ENCODE data around the gene ANTXR1.

Gene ANTXR1

DNA sequence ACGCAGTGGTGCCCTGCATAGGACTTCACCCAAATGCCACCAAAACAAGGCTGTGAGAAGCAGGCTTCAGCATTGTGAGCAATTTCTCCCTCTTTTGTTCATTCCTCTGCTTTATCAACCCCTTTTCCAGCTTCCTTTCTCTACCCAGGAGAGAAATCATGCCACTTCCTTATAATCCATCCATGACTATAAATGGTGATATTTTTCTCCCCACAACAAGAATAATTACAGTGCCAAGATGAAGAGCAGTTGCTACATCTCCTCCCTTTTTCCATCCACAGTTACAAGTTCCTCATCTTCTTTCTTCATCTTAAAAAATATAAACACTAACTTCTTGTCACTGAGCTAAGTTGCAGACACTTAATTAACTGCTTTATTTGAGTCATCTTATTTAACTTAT lies 167.2 kb downstream of the ANTXR1 start:
- H3K4me3 ChIP-seq (ENCODE audit: low read length in 2 of 2) = no peak overlapping the region
- H3K9ac ChIP-seq (ENCODE audit: low read length in 2 of 2) = no peak overlapping the region
- H3K27me3 ChIP-seq (ENCODE audit: control insufficient read depth in 1 of 2, insufficient read depth in 2 of 2, low read length in 2 of 2) = no peaks in the 10 kb centered on the region
- H3K27ac ChIP-seq (ENCODE audit: low read length) = no peak overlapping the region
- H3K9me3 ChIP-seq (ENCODE audit: control insufficient read depth in 2 of 2, low read length in 2 of 2) = no peaks in the 10 kb centered on the region
- peaks cover 24% of the 10 kb centered on the region for H3K4me1 ChIP-seq (ENCODE audit: control insufficient read depth, insufficient read depth, low read length)
- peaks cover 24 to 26% of the 10 kb centered on the region in 2 donors for H3K36me3 ChIP-seq (ENCODE audit: control insufficient read depth in 2 of 2, insufficient read depth in 2 of 2, low read length in 2 of 2)

DNA sequence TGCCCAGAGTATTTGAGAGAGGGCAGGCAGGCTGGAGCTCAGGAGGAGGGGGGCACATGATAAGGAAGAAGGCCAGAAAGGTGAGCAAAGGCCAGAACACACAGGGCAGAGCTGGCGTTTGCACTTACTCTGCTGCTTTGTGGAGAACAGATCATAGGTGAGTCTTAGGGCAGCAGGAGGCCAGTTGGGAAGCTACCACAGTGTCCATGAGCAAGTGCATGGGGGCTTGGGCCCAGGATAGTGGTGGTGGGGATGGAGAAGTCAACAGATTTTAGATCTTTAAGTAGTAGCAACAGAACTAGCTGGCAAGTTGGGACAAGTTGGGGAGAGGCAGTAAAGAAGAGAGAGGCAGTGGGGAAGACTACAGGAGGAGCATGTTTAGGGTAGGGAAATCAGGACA lies 168.0 kb downstream of the ANTXR1 start:
- Histone ChIP-seq H3K9me3 (ENCODE audit: control insufficient read depth in 2 of 2, low read length in 2 of 2) (no peaks in the 10 kb centered on the region), H3K9ac (ENCODE audit: low read length in 2 of 2) (no peak overlapping the region), H3K4me3 (ENCODE audit: low read length in 2 of 2) (no peak overlapping the region), H3K4me1 (ENCODE audit: control insufficient read depth, insufficient read depth, low read length) (peaks cover 20% of the 10 kb centered on the region), H3K27ac (ENCODE audit: low read length) (no peak overlapping the region), H3K27me3 (ENCODE audit: control insufficient read depth in 1 of 2, insufficient read depth in 2 of 2, low read length in 2 of 2) (no peaks in the 10 kb centered on the region), H3K36me3 (ENCODE audit: control insufficient read depth in 2 of 2, insufficient read depth in 2 of 2, low read length in 2 of 2) (peaks cover 29 to 32% of the 10 kb centered on the region in 2 donors)

DNA sequence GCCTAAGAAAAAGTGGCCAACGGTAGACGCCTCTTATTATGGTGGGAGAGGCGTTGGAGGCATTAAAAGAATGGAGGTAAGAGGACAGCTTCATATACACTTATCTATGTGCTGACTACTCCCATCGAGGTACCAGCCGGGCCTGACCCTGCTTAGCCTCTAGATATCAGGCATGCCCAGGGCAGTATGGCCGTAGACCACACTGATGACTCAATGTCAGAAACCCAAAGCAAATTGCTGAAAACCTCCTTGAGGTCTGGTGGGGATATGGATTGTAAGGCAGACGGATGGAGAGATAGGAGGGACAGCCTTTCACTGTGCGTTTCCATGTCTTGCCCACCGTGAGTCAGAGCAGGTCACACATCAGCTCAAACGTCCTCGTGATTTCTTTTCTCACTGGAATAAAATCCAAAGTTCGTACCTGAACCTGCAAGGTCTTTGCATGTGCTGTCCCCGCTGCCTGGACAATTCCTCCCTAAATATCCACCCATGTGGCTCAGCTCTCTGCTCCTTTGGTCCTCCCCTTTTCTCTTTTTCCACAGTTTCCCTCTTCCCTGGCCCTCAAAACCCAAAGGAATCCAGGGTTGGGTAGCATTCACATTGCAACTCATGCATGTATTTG lies 168.9 kb downstream of the ANTXR1 start:
- H3K27ac ChIP-seq (ENCODE audit: low read length) = no peak overlapping the region
- no peak overlapping the region for H3K9ac ChIP-seq (ENCODE audit: low read length in 2 of 2)
- H3K4me1 ChIP-seq (ENCODE audit: control insufficient read depth, insufficient read depth, low read length) = peaks cover 17% of the 10 kb centered on the region
- no peaks in the 10 kb centered on the region for H3K9me3 ChIP-seq (ENCODE audit: control insufficient read depth in 2 of 2, low read length in 2 of 2)
- H3K36me3 ChIP-seq (ENCODE audit: control insufficient read depth in 2 of 2, insufficient read depth in 2 of 2, low read length in 2 of 2) = peaks cover 34 to 40% of the 10 kb centered on the region in 2 donors
- H3K27me3 ChIP-seq (ENCODE audit: control insufficient read depth in 1 of 2, insufficient read depth in 2 of 2, low read length in 2 of 2) = no peaks in the 10 kb centered on the region
- no peak overlapping the region for H3K4me3 ChIP-seq (ENCODE audit: low read length in 2 of 2)

DNA sequence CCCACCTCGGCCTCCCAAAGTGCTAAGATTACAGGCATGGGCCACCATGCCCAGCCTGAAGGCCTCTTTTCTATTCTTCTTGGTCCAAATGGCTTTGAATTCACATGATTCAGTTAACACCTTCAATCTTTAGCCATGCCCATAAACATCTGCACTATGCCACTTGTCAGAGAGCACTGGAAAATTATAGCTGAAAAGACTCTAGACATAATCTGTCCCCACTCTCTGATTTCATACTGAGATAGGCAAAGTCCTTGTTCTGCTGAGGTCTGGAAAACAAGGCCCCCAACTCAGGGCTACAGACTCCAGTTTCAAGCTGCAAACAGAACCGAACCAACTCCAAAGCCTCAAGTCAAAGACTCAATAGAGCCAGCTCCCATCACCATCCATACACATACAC lies 170.7 kb downstream of the ANTXR1 start:
- Histone ChIP-seq H3K4me3 (ENCODE audit: low read length in 2 of 2) (no peak overlapping the region), H3K27me3 (ENCODE audit: control insufficient read depth in 1 of 2, insufficient read depth in 2 of 2, low read length in 2 of 2) (no peaks in the 10 kb centered on the region), H3K9ac (ENCODE audit: low read length in 2 of 2) (no peak overlapping the region), H3K9me3 (ENCODE audit: control insufficient read depth in 2 of 2, low read length in 2 of 2) (no peaks in the 10 kb centered on the region), H3K36me3 (ENCODE audit: control insufficient read depth in 2 of 2, insufficient read depth in 2 of 2, low read length in 2 of 2) (peaks cover 36 to 40% of the 10 kb centered on the region in 2 donors), H3K27ac (ENCODE audit: low read length) (no peak overlapping the region), H3K4me1 (ENCODE audit: control insufficient read depth, insufficient read depth, low read length) (peaks cover 3% of the 10 kb centered on the region)

DNA sequence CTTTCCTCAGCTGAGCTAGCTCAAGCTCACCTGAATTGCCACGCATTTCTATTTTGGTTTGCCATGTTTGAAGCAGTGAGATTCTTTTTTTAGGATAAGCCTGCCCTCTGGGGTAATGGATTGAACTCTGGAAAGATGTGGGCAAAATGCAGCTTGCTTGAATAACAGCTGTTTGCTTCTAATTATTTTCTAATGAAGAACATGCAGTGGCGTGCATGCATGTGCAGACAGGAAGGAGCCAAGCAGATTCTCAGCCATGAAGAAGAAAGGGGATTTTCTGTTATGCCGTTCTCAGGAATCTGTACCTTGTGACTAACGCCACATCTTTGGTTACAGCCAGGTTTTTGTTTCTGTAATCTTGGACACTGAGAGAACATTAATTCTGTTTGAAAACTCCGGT lies 171.2 kb downstream of the ANTXR1 start:
- Histone ChIP-seq H3K9me3 (ENCODE audit: control insufficient read depth in 2 of 2, low read length in 2 of 2) (no peaks in the 10 kb centered on the region), H3K27ac (ENCODE audit: low read length) (no peak overlapping the region), H3K27me3 (ENCODE audit: control insufficient read depth in 1 of 2, insufficient read depth in 2 of 2, low read length in 2 of 2) (no peaks in the 10 kb centered on the region), H3K4me3 (ENCODE audit: low read length in 2 of 2) (no peak overlapping the region), H3K36me3 (ENCODE audit: control insufficient read depth in 2 of 2, insufficient read depth in 2 of 2, low read length in 2 of 2) (peaks cover 36 to 40% of the 10 kb centered on the region in 2 donors), H3K4me1 (ENCODE audit: control insufficient read depth, insufficient read depth, low read length) (peaks cover 3% of the 10 kb centered on the region), H3K9ac (ENCODE audit: low read length in 2 of 2) (no peak overlapping the region)

DNA sequence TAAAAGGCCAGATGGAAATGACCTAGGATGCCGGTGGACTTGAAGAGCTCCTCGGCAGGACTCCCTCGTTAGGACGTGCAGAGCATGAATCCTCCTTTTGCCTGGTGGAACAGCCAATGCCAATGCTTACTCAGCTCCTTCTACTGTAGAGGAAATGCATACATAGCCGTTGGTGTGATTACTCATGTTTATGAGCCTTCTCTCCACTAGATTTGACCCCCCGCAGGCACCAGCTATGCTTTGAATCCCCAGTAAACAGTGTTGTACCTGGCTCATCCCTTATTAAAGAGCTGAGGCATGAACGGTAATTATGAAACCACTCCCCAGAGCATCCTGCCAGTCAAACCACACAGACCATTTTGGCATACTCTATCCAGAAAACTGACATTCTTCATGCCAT lies 172.8 kb downstream of the ANTXR1 start:
- Histone ChIP-seq H3K4me3 (ENCODE audit: low read length in 2 of 2) (no peak overlapping the region), H3K27ac (ENCODE audit: low read length) (no peak overlapping the region), H3K4me1 (ENCODE audit: control insufficient read depth, insufficient read depth, low read length) (peaks cover 15% of the 10 kb centered on the region), H3K9me3 (ENCODE audit: control insufficient read depth in 2 of 2, low read length in 2 of 2) (no peaks in the 10 kb centered on the region), H3K36me3 (ENCODE audit: control insufficient read depth in 2 of 2, insufficient read depth in 2 of 2, low read length in 2 of 2) (peaks cover 36 to 40% of the 10 kb centered on the region in 2 donors), H3K27me3 (ENCODE audit: control insufficient read depth in 1 of 2, insufficient read depth in 2 of 2, low read length in 2 of 2) (no peaks in the 10 kb centered on the region), H3K9ac (ENCODE audit: low read length in 2 of 2) (no peak overlapping the region)

DNA sequence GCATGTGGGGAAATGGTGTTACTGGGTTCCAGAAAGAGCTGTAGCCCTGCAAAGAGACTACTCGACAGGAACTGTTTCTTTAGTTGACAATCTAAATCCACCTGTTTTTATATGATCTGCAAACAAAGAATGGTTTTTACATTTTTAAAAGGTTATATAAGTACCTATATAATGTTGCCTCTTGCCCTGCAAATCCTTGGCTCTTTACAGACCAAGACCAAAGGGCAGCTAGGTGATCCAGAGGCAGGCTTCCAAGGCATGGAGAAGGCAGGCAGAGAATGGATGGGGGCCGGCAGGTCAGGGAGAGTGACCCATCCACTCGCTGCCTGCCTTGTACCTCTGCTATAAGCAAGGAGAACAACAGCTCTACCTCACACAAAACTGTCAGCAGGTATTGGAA lies 173.6 kb downstream of the ANTXR1 start:
- H3K9ac ChIP-seq (ENCODE audit: low read length in 2 of 2) = no peak overlapping the region
- no peak overlapping the region for H3K27ac ChIP-seq (ENCODE audit: low read length)
- peaks cover 13% of the 10 kb centered on the region for H3K4me1 ChIP-seq (ENCODE audit: control insufficient read depth, insufficient read depth, low read length)
- no peak overlapping the region for H3K4me3 ChIP-seq (ENCODE audit: low read length in 2 of 2)
- no peaks in the 10 kb centered on the region for H3K27me3 ChIP-seq (ENCODE audit: control insufficient read depth in 1 of 2, insufficient read depth in 2 of 2, low read length in 2 of 2)
- H3K36me3 ChIP-seq (ENCODE audit: control insufficient read depth in 2 of 2, insufficient read depth in 2 of 2, low read length in 2 of 2) = peaks cover 35 to 37% of the 10 kb centered on the region in 2 donors
- no peaks in the 10 kb centered on the region for H3K9me3 ChIP-seq (ENCODE audit: control insufficient read depth in 2 of 2, low read length in 2 of 2)

DNA sequence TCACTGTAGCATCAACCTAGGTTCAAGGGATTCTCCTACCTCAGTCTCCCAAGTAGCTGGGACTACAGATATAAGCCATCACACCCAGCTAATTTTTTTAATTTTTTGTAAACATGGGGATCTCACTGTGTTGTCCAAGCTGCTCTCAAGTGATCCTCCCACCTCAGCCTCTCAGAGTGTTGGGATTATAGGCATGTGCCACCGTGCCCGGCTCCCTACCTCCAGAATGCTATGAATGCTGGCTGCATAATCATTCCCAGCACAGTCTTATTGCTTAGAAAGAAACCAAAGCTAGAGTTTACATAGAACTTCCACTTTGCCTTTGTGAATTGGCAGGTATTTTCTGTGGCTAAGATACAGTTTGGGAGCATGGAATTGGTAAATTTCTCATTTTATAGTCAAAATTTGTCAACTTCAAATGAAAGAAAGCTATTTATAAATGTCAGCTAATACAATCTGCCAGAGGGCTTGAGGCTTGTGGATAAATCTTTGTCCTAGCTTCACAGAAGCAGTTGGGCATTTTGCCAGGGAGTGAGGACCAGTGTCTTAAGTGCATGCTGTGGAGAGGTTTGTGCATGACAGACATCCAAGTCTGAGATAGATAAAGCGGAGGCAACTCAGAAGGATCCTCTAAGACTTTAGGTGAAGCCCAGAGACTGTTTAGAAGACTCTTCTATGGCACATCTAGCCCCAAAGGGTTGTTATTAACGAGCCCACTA lies 175.4 kb downstream of the ANTXR1 start:
- no peak overlapping the region for H3K9ac ChIP-seq (ENCODE audit: low read length in 2 of 2)
- H3K9me3 ChIP-seq (ENCODE audit: control insufficient read depth in 2 of 2, low read length in 2 of 2) = no peaks in the 10 kb centered on the region
- H3K4me1 ChIP-seq (ENCODE audit: control insufficient read depth, insufficient read depth, low read length) = peaks cover 13% of the 10 kb centered on the region
- no peak overlapping the region for H3K4me3 ChIP-seq (ENCODE audit: low read length in 2 of 2)
- peaks cover 25 to 32% of the 10 kb centered on the region in 2 donors for H3K36me3 ChIP-seq (ENCODE audit: control insufficient read depth in 2 of 2, insufficient read depth in 2 of 2, low read length in 2 of 2)
- no peaks in the 10 kb centered on the region for H3K27me3 ChIP-seq (ENCODE audit: control insufficient read depth in 1 of 2, insufficient read depth in 2 of 2, low read length in 2 of 2)
- H3K27ac ChIP-seq (ENCODE audit: low read length) = no peak overlapping the region

DNA sequence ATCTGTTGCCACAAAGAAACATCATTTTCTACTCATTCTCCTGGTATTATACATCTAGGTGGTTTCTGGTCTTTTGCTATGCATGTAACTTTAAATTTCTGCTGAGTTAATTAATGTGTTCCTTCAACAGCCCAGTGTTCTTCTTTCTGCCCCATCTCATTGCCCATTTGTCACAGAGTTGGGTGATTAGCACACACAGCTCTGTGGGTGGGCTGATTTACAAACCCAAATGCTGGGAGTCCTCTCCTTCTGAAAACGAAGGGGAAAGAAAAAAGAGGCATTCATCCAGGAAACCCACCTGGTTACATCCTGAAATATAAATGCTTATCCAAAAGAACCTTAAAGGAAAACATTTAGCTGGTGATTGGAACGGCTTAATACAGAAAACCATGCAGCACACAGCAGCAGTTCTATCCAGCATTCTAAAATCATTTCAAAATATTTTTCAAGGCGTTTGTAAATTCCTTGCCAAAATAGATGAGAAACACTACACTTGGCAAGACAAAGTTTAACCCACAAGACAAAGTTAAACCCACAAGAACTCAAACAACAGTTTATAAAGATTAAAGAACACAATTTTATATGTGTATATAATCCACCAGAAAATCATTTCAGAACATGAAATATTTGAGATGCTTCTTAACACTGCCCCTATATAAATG lies 177.9 kb downstream of the ANTXR1 start:
- no peak overlapping the region for H3K27ac ChIP-seq (ENCODE audit: low read length)
- H3K4me3 ChIP-seq (ENCODE audit: low read length in 2 of 2) = no peak overlapping the region
- no peaks in the 10 kb centered on the region for H3K27me3 ChIP-seq (ENCODE audit: control insufficient read depth in 1 of 2, insufficient read depth in 2 of 2, low read length in 2 of 2)
- H3K9ac ChIP-seq (ENCODE audit: low read length in 2 of 2) = no peak overlapping the region
- peaks cover 13% of the 10 kb centered on the region for H3K4me1 ChIP-seq (ENCODE audit: control insufficient read depth, insufficient read depth, low read length)
- H3K9me3 ChIP-seq (ENCODE audit: control insufficient read depth in 2 of 2, low read length in 2 of 2) = no peaks in the 10 kb centered on the region
- H3K36me3 ChIP-seq (ENCODE audit: control insufficient read depth in 2 of 2, insufficient read depth in 2 of 2, low read length in 2 of 2) = peaks cover 17 to 24% of the 10 kb centered on the region in 2 donors

DNA sequence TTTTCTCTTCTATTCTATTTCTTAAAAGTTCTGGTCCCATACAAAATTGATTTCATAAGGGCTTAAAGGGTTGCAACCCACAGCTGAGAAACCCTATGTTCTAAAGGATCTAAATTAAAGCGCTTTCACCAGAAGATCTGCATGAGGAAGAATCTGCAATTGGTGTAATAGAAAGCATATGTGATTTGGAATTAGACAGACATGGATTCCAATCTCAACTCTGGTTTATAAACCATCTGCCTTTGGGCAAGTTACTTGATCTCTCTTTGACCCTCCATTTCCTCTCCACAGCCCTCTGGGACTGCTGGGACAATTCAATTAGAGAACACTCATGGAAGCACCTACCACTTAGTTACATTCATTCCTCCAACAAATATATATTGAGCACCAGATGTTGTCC lies 178.7 kb downstream of the ANTXR1 start:
- Histone ChIP-seq H3K27ac (ENCODE audit: low read length) (no peak overlapping the region), H3K4me3 (ENCODE audit: low read length in 2 of 2) (no peak overlapping the region), H3K4me1 (ENCODE audit: control insufficient read depth, insufficient read depth, low read length) (peaks cover 14% of the 10 kb centered on the region), H3K9ac (ENCODE audit: low read length in 2 of 2) (no peak overlapping the region), H3K27me3 (ENCODE audit: control insufficient read depth in 1 of 2, insufficient read depth in 2 of 2, low read length in 2 of 2) (no peaks in the 10 kb centered on the region), H3K36me3 (ENCODE audit: control insufficient read depth in 2 of 2, insufficient read depth in 2 of 2, low read length in 2 of 2) (peaks cover 12 to 18% of the 10 kb centered on the region in 2 donors), H3K9me3 (ENCODE audit: control insufficient read depth in 2 of 2, low read length in 2 of 2) (no peaks in the 10 kb centered on the region)

All from stomach smooth muscle (tissue), 2 donors.